Endothelial cell (in vitro differentiated cells): ENCODE results near the gene ZNF468. TPM values are rescaled to one million over a fixed set of nuclear protein-coding genes. Genes with fewer than 3 reads are reported as not detected.
"Not testable (repeated sequence)": the region's sequence is repeated elsewhere in the genome, so short reads cannot be mapped to it uniquely, and the experiment has no call there.

ENCODE experiments used
- DNase-seq: peaks from one replicate; pipeline ENCODE4 v3.0.0; 2021; ENCODE audit warnings: low spot score
- H3K27ac Mint-ChIP-seq: one replicate; pipeline ENCODE4 v1.8.0; 2021; ENCODE audit warnings: mixed read lengths, inconsistent platforms; ENCODE audit not compliant: unreplicated experiment
- H3K27me3 Mint-ChIP-seq: one replicate; pipeline ENCODE4 v1.8.0; 2021; ENCODE audit warnings: mild to moderate bottlenecking, moderate library complexity, mixed read lengths, inconsistent platforms; ENCODE audit not compliant: unreplicated experiment
- H3K36me3 Mint-ChIP-seq: one replicate; pipeline ENCODE4 v1.8.0; 2021; ENCODE audit warnings: mild to moderate bottlenecking, low read depth, mixed read lengths, inconsistent platforms; ENCODE audit not compliant: unreplicated experiment
- H3K4me1 Mint-ChIP-seq: one replicate; pipeline ENCODE4 v1.8.0; 2021; ENCODE audit warnings: mild to moderate bottlenecking, mixed read lengths, inconsistent platforms; ENCODE audit not compliant: unreplicated experiment
- H3K4me3 Mint-ChIP-seq: one replicate; pipeline ENCODE4 v1.8.0; 2021; ENCODE audit warnings: mild to moderate bottlenecking, mixed read lengths, inconsistent platforms; ENCODE audit not compliant: unreplicated experiment
- H3K9me3 Mint-ChIP-seq: one replicate; pipeline ENCODE4 v1.8.0; 2021; ENCODE audit warnings: mixed read lengths, inconsistent platforms; ENCODE audit not compliant: unreplicated experiment
- CTCF ChIP-seq: fragments of 200-600 bp; sonication (generic); IDR thresholded peaks from one replicate; pipeline ENCODE4 v1.5.0; 2021; ENCODE audit warnings: antibody characterized with exemption; ENCODE audit not compliant: unreplicated experiment
- total RNA-seq: library from RNA; stranded (reverse); fragmentation: NEBNext Ultra II Directional; extraction: Animal tissue kit (Norgen Biotek cat#: 25700); gene quantifications from one replicate; pipeline ENCODE4 v1.2.1, GENCODE V29; 2021; ENCODE audit not compliant: unreplicated experiment

Gene ZNF468
- total RNA-seq, 1 donor from 2014 or later: 21.4 TPM

- Mint-ChIP-seq H3K27me3 (peaks cover 5% of the 10 kb centered on the region), H3K4me3 (no peak overlapping the region), H3K4me1 (peaks cover 4% of the 10 kb centered on the region), H3K9me3 (no peaks in the 10 kb centered on the region), H3K27ac (no peak overlapping the region), H3K36me3 (peaks cover 7% of the 10 kb centered on the region)
- no peak for DNase-seq
- TF ChIP-seq CTCF: no peak
Measured at GRCh38 chr19:52825765-52826164, 31.7 kb downstream of the ZNF468 start.

GRCh38 chr19:52823676-52824075 is 33.7 kb downstream of the ZNF468 start:
- peaks cover 6% of the 10 kb centered on the region for H3K27me3 Mint-ChIP-seq
- DNase-seq: no peak
- H3K4me1 Mint-ChIP-seq: peaks cover 8% of the 10 kb centered on the region
- peaks cover 9% of the 10 kb centered on the region for H3K36me3 Mint-ChIP-seq
- no peak overlapping the region for H3K4me3 Mint-ChIP-seq
- no peak for TF ChIP-seq CTCF
- H3K9me3 Mint-ChIP-seq: no peaks in the 10 kb centered on the region
- no peak overlapping the region for H3K27ac Mint-ChIP-seq

DNA sequence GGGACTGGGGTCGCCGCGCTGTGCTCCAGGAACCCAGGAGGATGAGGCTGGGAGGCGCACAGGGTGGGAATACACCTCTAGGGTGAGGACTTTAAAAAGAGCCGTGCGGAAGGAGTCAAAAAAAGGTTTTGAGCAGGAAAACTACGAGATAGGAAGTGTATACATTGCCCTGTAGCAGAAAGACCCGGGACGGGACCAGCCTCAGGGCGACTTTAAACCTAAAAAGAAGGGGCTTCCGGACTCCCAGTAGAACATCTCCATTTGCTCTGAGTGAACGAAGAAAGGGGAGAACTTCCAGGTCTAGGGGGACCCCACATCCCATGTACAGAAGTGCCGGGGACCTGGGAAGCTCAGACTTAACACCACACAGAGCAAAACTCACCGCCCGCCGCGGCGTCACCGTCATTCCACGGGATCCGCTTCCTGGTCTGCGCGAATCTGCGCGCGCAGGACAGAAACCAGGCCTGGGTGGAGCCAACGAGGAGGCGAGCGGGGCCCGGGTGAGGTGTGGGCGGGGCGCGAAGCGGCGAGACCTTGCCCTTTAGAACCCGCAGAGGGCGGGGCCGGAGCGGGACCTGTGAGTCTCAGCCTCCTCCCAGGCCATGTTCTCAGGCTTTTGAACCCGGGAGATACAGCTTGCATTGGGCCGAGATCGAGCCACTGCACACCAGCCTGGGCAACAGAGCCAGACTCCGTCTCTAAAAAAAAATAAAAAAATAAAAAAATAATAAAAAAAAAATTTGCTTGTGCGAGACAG is 36.0 kb downstream of the ZNF468 start, which contains the start of gene ZNF28:
Gene ZNF28 (minus strand): TSS at position 430 of the 757 bp plus-strand sequence. CDS start 3,675 bp downstream, outside the sequence.
- DNase-seq: peak; percentile 56
- Mint-ChIP-seq H3K4me3 (peak within 1 kb of the TSS; percentile 97), H3K36me3 (peaks cover 16% of the 10 kb centered on the region), H3K27ac (peak within 1 kb of the TSS; percentile 7)
- H3K4me1 Mint-ChIP-seq, H3K27me3 Mint-ChIP-seq, H3K9me3 Mint-ChIP-seq: not testable (repeated sequence)

DNA sequence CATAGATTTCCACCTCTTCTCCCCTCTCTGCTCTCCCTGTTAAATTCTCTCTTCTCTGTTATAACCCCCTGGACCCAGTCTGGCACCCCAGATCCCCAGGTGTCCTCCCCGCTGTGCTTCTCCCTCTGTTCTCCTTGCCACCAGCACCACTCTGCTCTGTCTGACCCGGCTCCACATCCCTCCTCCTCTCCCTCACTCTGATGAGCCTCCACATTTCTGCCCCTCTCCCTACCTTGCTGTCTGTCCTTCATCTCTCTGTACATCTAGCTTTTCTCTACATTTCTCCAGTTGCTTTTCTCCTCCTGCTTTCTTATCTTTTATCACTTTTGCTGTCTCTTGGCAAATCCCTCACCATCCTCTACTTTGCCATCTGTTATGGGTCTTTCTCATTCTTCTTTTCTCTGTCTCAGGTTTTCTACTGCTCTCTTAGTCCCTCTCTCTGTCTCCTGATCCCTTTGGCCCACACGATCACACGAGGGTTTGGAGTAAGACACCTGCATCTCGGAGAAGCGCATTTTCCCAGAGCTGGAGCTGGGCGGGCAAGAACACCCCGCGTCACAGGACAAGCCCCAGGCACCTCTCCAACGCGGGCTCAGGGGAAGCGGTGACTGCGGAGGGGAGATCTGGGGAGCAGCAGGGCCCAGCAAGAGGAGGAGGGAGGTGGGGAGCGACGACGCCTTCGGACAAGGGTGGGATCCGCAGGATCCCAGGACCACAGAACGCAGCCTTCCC is 36.8 kb downstream of the ZNF468 start:
- H3K4me1 Mint-ChIP-seq, H3K27me3 Mint-ChIP-seq, H3K9me3 Mint-ChIP-seq: not testable (repeated sequence)
- H3K36me3 Mint-ChIP-seq: peaks cover 16% of the 10 kb centered on the region
- H3K4me3 Mint-ChIP-seq: peak overlapping the region; percentile 97
- peak overlapping the region; percentile 7 for H3K27ac Mint-ChIP-seq
- DNase-seq: peak; percentile 15

DNA sequence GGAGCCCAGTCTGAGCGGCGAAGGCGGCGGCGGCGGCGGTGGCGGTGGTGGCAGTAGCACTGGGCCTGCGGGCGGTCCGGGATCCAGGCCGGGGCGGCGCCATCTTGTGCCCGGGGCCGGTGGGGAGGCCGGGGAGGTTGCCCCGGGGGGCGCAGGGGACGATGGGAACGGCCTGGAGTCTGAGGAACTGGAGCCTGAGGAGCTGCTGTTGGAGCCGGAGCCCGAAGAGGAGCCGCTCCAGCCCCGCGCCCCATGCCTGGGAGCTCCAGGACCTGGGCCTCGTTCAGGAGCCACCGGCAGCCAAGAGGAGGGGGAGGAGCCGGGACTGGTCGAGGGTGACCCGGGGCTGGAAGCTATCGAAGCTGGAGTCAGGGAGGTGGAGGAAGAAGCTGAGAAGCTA is 47.6 kb downstream of the ZNF468 start:
- Mint-ChIP-seq H3K9me3 (peaks cover 10% of the 10 kb centered on the region), H3K4me1 (peaks cover 5% of the 10 kb centered on the region), H3K36me3 (peaks cover 60% of the 10 kb centered on the region), H3K27me3 (peaks cover 1% of the 10 kb centered on the region), H3K4me3 (no peak overlapping the region), H3K27ac (no peak overlapping the region)
- TF ChIP-seq CTCF: no peak
- DNase-seq: no peak

- H3K27me3 Mint-ChIP-seq, H3K27ac Mint-ChIP-seq, H3K4me1 Mint-ChIP-seq, DNase-seq: not testable (repeated sequence)
- H3K9me3 Mint-ChIP-seq: peaks cover 52% of the 10 kb centered on the region
- H3K36me3 Mint-ChIP-seq: peaks cover 85% of the 10 kb centered on the region
- H3K4me3 Mint-ChIP-seq: peak overlapping the region; percentile 83
Measured at GRCh38 chr19:52799950-52800640, 57.3 kb downstream of the ZNF468 start.
